ENCODE measurements around the gene PSEN1. TPM values are rescaled to one million over a fixed set of nuclear protein-coding genes. Genes with fewer than 3 reads are reported as not detected.

PSEN1 gene
- total RNA-seq, 2 donors from 2014 or later: 20.5 to 22.3 TPM

- TF ChIP-seq, protein P1, sequence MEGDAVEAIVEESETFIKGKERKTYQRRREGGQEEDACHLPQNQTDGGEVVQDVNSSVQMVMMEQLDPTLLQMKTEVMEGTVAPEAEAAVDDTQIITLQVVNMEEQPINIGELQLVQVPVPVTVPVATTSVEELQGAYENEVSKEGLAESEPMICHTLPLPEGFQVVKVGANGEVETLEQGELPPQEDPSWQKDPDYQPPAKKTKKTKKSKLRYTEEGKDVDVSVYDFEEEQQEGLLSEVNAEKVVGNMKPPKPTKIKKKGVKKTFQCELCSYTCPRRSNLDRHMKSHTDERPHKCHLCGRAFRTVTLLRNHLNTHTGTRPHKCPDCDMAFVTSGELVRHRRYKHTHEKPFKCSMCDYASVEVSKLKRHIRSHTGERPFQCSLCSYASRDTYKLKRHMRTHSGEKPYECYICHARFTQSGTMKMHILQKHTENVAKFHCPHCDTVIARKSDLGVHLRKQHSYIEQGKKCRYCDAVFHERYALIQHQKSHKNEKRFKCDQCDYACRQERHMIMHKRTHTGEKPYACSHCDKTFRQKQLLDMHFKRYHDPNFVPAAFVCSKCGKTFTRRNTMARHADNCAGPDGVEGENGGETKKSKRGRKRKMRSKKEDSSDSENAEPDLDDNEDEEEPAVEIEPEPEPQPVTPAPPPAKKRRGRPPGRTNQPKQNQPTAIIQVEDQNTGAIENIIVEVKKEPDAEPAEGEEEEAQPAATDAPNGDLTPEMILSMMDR (IDR thresholded peaks at IDR 0.05): no peak
- Histone ChIP-seq H3K4me1 (peaks cover 0 to 55% of the 10 kb centered on the region in 2 donors), H3K27ac (peak within 1 kb of the TSS; percentile 16 to 23), H3K9me3 (no peaks in the 10 kb centered on the region), H3K36me3 (no peaks in the 10 kb centered on the region), H3K27me3 (peaks cover 0 to 8% of the 10 kb centered on the region in 2 donors), H3K4me3 (peak within 1 kb of the TSS; percentile 47 to 55)
- DNase-seq (ENCODE audit: low spot score): no peak
Measured at GRCh38 chr14:73237219-73237785, 101.0 kb downstream of the PSEN1 start, which contains the start of gene PAPLN. TSS of gene PAPLN (plus strand) at chr14:73237506. CDS start at chr14:73239779, 2,273 bp downstream.

- Histone ChIP-seq H3K36me3 (no peaks in the 10 kb centered on the region), H3K4me1 (peaks cover 0 to 49% of the 10 kb centered on the region in 2 donors), H3K27me3 (peaks cover 0 to 8% of the 10 kb centered on the region in 2 donors), H3K4me3 (peak overlapping the region; percentile 47 to 55), H3K27ac (peak overlapping the region; percentile 16 to 23), H3K9me3 (no peaks in the 10 kb centered on the region)
- TF ChIP-seq, protein P1 (IDR thresholded peaks at IDR 0.05): no peak
- DNase-seq (ENCODE audit: low spot score): no peak
Measured at GRCh38 chr14:73237786-73238423, 101.6 kb downstream of the PSEN1 start.

GRCh38 chr14:73238424-73238852 is 102.1 kb downstream of the PSEN1 start:
- TF ChIP-seq, protein P1 (IDR thresholded peaks at IDR 0.05): no peak
- H3K36me3 ChIP-seq: no peaks in the 10 kb centered on the region
- DNase-seq (ENCODE audit: low spot score): no peak
- peak overlapping the region; percentile 47 to 55 for H3K4me3 ChIP-seq
- peak overlapping the region in 1 of 2 donors; percentile 23 for H3K27ac ChIP-seq
- H3K4me1 ChIP-seq: peaks cover 0 to 48% of the 10 kb centered on the region in 2 donors
- no peaks in the 10 kb centered on the region for H3K9me3 ChIP-seq
- peaks cover 0 to 8% of the 10 kb centered on the region in 2 donors for H3K27me3 ChIP-seq

DNA sequence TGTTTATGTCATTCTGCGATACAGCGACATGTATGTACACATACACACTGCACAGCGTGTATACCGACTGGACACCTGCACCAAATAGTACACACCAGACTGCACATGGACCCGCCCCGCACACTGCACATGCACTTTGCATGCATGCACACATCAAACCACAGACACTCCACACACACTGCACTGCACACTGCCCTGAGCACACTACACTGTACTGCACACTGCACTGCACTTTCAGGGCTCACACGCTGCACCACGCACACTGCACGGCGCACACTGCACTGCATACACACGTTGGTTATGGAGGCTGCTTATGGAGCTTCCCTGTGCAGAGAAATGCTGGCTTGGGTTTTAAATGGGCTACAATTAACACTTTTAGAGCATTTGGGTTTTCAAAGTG is 102.6 kb downstream of the PSEN1 start:
- no peak overlapping the region for H3K27ac ChIP-seq
- peaks cover 0 to 48% of the 10 kb centered on the region in 2 donors for H3K4me1 ChIP-seq

GRCh38 chr14:73239393-73240241 is 103.3 kb downstream of the PSEN1 start:
- peak; percentile 75 for DNase-seq (ENCODE audit: low spot score)
- Histone ChIP-seq H3K4me1 (peaks cover 0 to 48% of the 10 kb centered on the region in 2 donors), H3K9me3 (no peaks in the 10 kb centered on the region), H3K27me3 (peaks cover 0 to 8% of the 10 kb centered on the region in 2 donors), H3K27ac (no peak overlapping the region), H3K4me3 (peak overlapping the region; percentile 22 to 52), H3K36me3 (no peaks in the 10 kb centered on the region)
- TF ChIP-seq, protein P1 (IDR thresholded peaks at IDR 0.05): peak in 1 of 2 donors; percentile 23

More for the DNA sequence above, 102.6 kb downstream of the PSEN1 start:
- no peak for DNase-seq (ENCODE audit: low spot score)
- peaks cover 0 to 8% of the 10 kb centered on the region in 2 donors for H3K27me3 ChIP-seq
- no peaks in the 10 kb centered on the region for H3K36me3 ChIP-seq
- no peak overlapping the region for H3K4me3 ChIP-seq
- H3K9me3 ChIP-seq: no peaks in the 10 kb centered on the region
- TF ChIP-seq, protein P1 (IDR thresholded peaks at IDR 0.05): no peak

Measured in right atrium auricular region (tissue), 2 donors.